ENCODE data around the gene ATP8B3.

- TF ChIP-seq CTCF (conservative IDR thresholded peaks at IDR 0.05; ENCODE audit: low read depth, low read length): no peak
- no peak for TF ChIP-seq EZH2 (IDR thresholded peaks at IDR 0.05; ENCODE audit: borderline replicate concordance, low read depth, low read length, poor library complexity, severe bottlenecking)
Observed at GRCh38 chr19:1824252-1824622, 12.2 kb upstream of the ATP8B3 start.
